Neutrophil (primary cell): ENCODE results near the gene PACC1.

Experiments
- H3K27ac ChIP-seq: fragments of 200-600 bp; sonication (generic); 2 replicates; pipeline ENCODE4 v1.5.1; 2016; ENCODE audit warnings: mild to moderate bottlenecking, moderate library complexity
- H3K27me3 ChIP-seq: fragments of 200-600 bp; sonication (generic); 2 replicates; pipeline ENCODE4 v1.6.0; 2016; ENCODE audit warnings: mild to moderate bottlenecking
- H3K36me3 ChIP-seq: fragments of 200-600 bp; sonication (generic); 2 replicates; pipeline ENCODE4 v1.5.1; 2017
- H3K4me1 ChIP-seq, 2 experiments: fragments of 200-600 bp in 1 of 2; sonication (generic) in 1 of 2; 1 replicate in 1 of 2; 2 replicates in 1 of 2; pipeline versions ENCODE4 v1.5.1 to v1.6.1; 2013 to 2016; ENCODE audit warnings: low read depth in 1 of 2, low read length in 1 of 2, mild to moderate bottlenecking in 1 of 2, moderate library complexity in 1 of 2; ENCODE audit not compliant: control insufficient read depth in 1 of 2, insufficient read depth in 1 of 2
- H3K4me3 ChIP-seq, 2 experiments: fragments of 200-600 bp in 1 of 2; sonication (generic) in 1 of 2; 1 replicate in 1 of 2; 2 replicates in 1 of 2; pipeline ENCODE4 v1.5.1; 2013 to 2016; ENCODE audit warnings: low read depth in 1 of 2, low read length in 1 of 2, mild to moderate bottlenecking in 1 of 2, moderate library complexity in 1 of 2
- H3K9me3 ChIP-seq: fragments of 200-600 bp; sonication (generic); 2 replicates; pipeline ENCODE4 v1.5.1; 2016
- CTCF ChIP-seq: fragments of 200-600 bp; sonication (generic); IDR thresholded peaks from 2 replicates; pipeline ENCODE4 v1.5.1; 2016; ENCODE audit warnings: antibody characterized with exemption

PACC1 gene

GRCh38 chr1:212458817-212459216 is 44.1 kb upstream of the PACC1 start:
- Histone ChIP-seq H3K27ac (no peak overlapping the region), H3K4me3 (no peak overlapping the region), H3K4me1 (peaks cover 0 to 4% of the 10 kb centered on the region in 2 experiments), H3K27me3 (no peaks in the 10 kb centered on the region), H3K36me3 (no peaks in the 10 kb centered on the region), H3K9me3 (no peaks in the 10 kb centered on the region)
- TF ChIP-seq CTCF, result no peak

GRCh38 chr1:212457740-212458338 is 43.2 kb upstream of the PACC1 start:
- peak; percentile 41 for TF ChIP-seq CTCF
- H3K27me3 ChIP-seq, result no peaks in the 10 kb centered on the region
- no peak overlapping the region for H3K4me3 ChIP-seq
- no peaks in the 10 kb centered on the region for H3K36me3 ChIP-seq
- H3K4me1 ChIP-seq, result peaks cover 0 to 4% of the 10 kb centered on the region in 2 experiments
- H3K27ac ChIP-seq, result no peak overlapping the region
- H3K9me3 ChIP-seq, result no peaks in the 10 kb centered on the region

GRCh38 chr1:212455803-212456528 is 41.3 kb upstream of the PACC1 start:
- peak; percentile 89 for TF ChIP-seq CTCF
- Histone ChIP-seq H3K4me1 (peaks cover 0 to 4% of the 10 kb centered on the region in 2 experiments), H3K9me3 (no peaks in the 10 kb centered on the region), H3K36me3 (no peaks in the 10 kb centered on the region), H3K27ac (no peak overlapping the region), H3K4me3 (no peak overlapping the region), H3K27me3 (no peaks in the 10 kb centered on the region)

GRCh38 chr1:212455401-212455800 is 40.7 kb upstream of the PACC1 start:
- TF ChIP-seq CTCF, result no peak
- peaks cover 0 to 4% of the 10 kb centered on the region in 2 experiments for H3K4me1 ChIP-seq
- no peak overlapping the region for H3K27ac ChIP-seq
- H3K4me3 ChIP-seq, result no peak overlapping the region
- H3K36me3 ChIP-seq, result no peaks in the 10 kb centered on the region
- H3K9me3 ChIP-seq, result no peaks in the 10 kb centered on the region
- no peaks in the 10 kb centered on the region for H3K27me3 ChIP-seq

- no peaks in the 10 kb centered on the region for H3K9me3 ChIP-seq
- H3K27ac ChIP-seq, result no peak overlapping the region
- H3K4me1 ChIP-seq, result peaks cover 0 to 4% of the 10 kb centered on the region in 2 experiments
- H3K27me3 ChIP-seq, result no peaks in the 10 kb centered on the region
- H3K4me3 ChIP-seq, result no peak overlapping the region
- no peaks in the 10 kb centered on the region for H3K36me3 ChIP-seq
- no peak for TF ChIP-seq CTCF
Measured at GRCh38 chr1:212454741-212455140, 40.1 kb upstream of the PACC1 start.
